Calu3 (cell line): ENCODE measurements around the gene KIF1B. TPM values are rescaled to one million over a fixed set of nuclear protein-coding genes. Genes with fewer than 3 reads are reported as not detected.

Source experiments
- BruUV-seq: library from RNA; stranded (reverse); fragments of 400-500 nt; replicated peaks from 2 replicates; lab custom pipeline; 2021; lab: Mats Ljungman, UMichigan
- CTCF ChIA-PET: fragments of 300-600 bp; sonication (Branson Sonifier 250); formaldehyde crosslinking; loops from one replicate; lab custom pipeline; 2022; ENCODE audit warnings: antibody characterized with exemption; lab: Charles Lee
- DNase-seq: peaks from one replicate; pipeline ENCODE4 v3.0.0; 2022
- H3K27ac Mint-ChIP-seq: one replicate; pipeline ENCODE4 v1.8.0; 2022; ENCODE audit warnings: mixed read lengths; ENCODE audit not compliant: unreplicated experiment
- H3K27me3 Mint-ChIP-seq: one replicate; pipeline ENCODE4 v1.8.0; 2022; ENCODE audit warnings: mixed read lengths; ENCODE audit not compliant: unreplicated experiment
- H3K36me3 Mint-ChIP-seq: one replicate; pipeline ENCODE4 v1.8.0; 2022; ENCODE audit warnings: mild to moderate bottlenecking, moderate library complexity, mixed read lengths; ENCODE audit not compliant: insufficient read depth, unreplicated experiment
- H3K4me1 Mint-ChIP-seq: one replicate; pipeline ENCODE4 v1.8.0; 2022; ENCODE audit warnings: mild to moderate bottlenecking, low read depth, mixed read lengths; ENCODE audit not compliant: unreplicated experiment
- H3K4me3 Mint-ChIP-seq: one replicate; pipeline ENCODE4 v1.8.0; 2022; ENCODE audit warnings: mild to moderate bottlenecking, low read depth, moderate library complexity, mixed read lengths; ENCODE audit not compliant: unreplicated experiment
- H3K9me3 Mint-ChIP-seq: one replicate; pipeline ENCODE4 v1.8.0; 2022; ENCODE audit warnings: low read depth, mixed read lengths; ENCODE audit not compliant: unreplicated experiment
- CTCF ChIP-seq: fragments of 200-600 bp; IDR thresholded peaks from one replicate; pipeline ENCODE4 v1.8.0; 2022; ENCODE audit warnings: antibody characterized with exemption; ENCODE audit not compliant: unreplicated experiment
- intact Hi-C: fragments of 100-400 bp; cut with micrococcal nuclease; formaldehyde crosslinking; loops from one replicate; pipeline ENCODE4 v1.10.0; 2022; ENCODE audit not compliant: unreplicated experiment
- total RNA-seq: library from RNA; stranded (reverse); gene quantifications from 2 replicates; pipeline ENCODE4 v1.2.3, GENCODE V29; 2022

Gene KIF1B
- total RNA-seq, 1 experiment from 2014 or later, result 17.1 TPM

- Mint-ChIP-seq H3K27ac (no peak overlapping the region), H3K4me1 (no peaks in the 10 kb centered on the region), H3K9me3 (no peaks in the 10 kb centered on the region), H3K36me3 (peaks cover 13% of the 10 kb centered on the region), H3K4me3 (no peak overlapping the region), H3K27me3 (no peaks in the 10 kb centered on the region)
- no peak for DNase-seq
- TF ChIP-seq CTCF, result no peak
- intact Hi-C loops, result no loop called here
- CTCF ChIA-PET, result no interaction called here
- BruUV-seq, result no TSS peak
These were observed 41.4 kb upstream of the KIF1B start for GRCh38 chr1:10168912-10169514.

GRCh38 chr1:10170239-10170574 lies 40.2 kb upstream of the KIF1B start:
- intact Hi-C loops, result no loop called here
- Mint-ChIP-seq H3K4me3 (no peak overlapping the region), H3K27me3 (no peaks in the 10 kb centered on the region), H3K9me3 (no peaks in the 10 kb centered on the region), H3K4me1 (no peaks in the 10 kb centered on the region), H3K27ac (no peak overlapping the region), H3K36me3 (peaks cover 11% of the 10 kb centered on the region)
- TF ChIP-seq CTCF, result no peak
- no peak for DNase-seq
- CTCF ChIA-PET, result no interaction called here
- no TSS peak for BruUV-seq

- Mint-ChIP-seq H3K9me3 (peaks cover 4% of the 10 kb centered on the region), H3K36me3 (peaks cover 4% of the 10 kb centered on the region), H3K4me3 (no peak overlapping the region), H3K27ac (no peak overlapping the region), H3K4me1 (no peaks in the 10 kb centered on the region), H3K27me3 (no peaks in the 10 kb centered on the region)
- BruUV-seq, result no TSS peak
- intact Hi-C loops, result no loop called here
- no peak for TF ChIP-seq CTCF
- no peak for DNase-seq
- CTCF ChIA-PET, result no interaction called here
These were observed 39.1 kb upstream of the KIF1B start for GRCh38 chr1:10171105-10171767.

GRCh38 chr1:10171995-10172669 lies 38.2 kb upstream of the KIF1B start:
- peaks cover 4% of the 10 kb centered on the region for H3K36me3 Mint-ChIP-seq
- CTCF ChIA-PET, result no interaction called here

More at GRCh38 chr1:10171995-10172669, 38.2 kb upstream of the KIF1B start:
- peaks cover 4% of the 10 kb centered on the region for H3K9me3 Mint-ChIP-seq
- no peak overlapping the region for H3K27ac Mint-ChIP-seq
- no peaks in the 10 kb centered on the region for H3K4me1 Mint-ChIP-seq
- TF ChIP-seq CTCF, result no peak
- intact Hi-C loops, result no loop called here
- H3K4me3 Mint-ChIP-seq, result no peak overlapping the region
- H3K27me3 Mint-ChIP-seq, result no peaks in the 10 kb centered on the region
- DNase-seq, result no peak
- BruUV-seq, result no TSS peak
